H9 (cell line): ENCODE results near the gene DUOX2. TPM values are rescaled to one million over a fixed set of nuclear protein-coding genes. Genes with fewer than 3 reads are reported as not detected.

Experiments used
- DNase-seq: peaks from one replicate; pipeline ENCODE4 v3.0.0-alpha.2; 2017
- H2AFZ ChIP-seq: one replicate; pipeline ENCODE4 v1.6.1; 2013; ENCODE audit warnings: mild to moderate bottlenecking, low read length, control low read depth, moderate library complexity
- H2AK5ac ChIP-seq: 2 replicates; pipeline ENCODE4 v1.6.1; 2013; ENCODE audit warnings: low read length, control low read depth, mixed read lengths; ENCODE audit not compliant: insufficient read length
- H2BK120ac ChIP-seq: one replicate; pipeline ENCODE4 v1.6.1; 2013; ENCODE audit warnings: low read depth, mild to moderate bottlenecking, low read length, control low read depth, inconsistent platforms; ENCODE audit not compliant: poor library complexity, severe bottlenecking
- H2BK12ac ChIP-seq: 2 replicates; pipeline ENCODE4 v1.6.1; 2013; ENCODE audit warnings: low read length, control low read depth, mixed read lengths, low read depth; ENCODE audit not compliant: insufficient read length
- H2BK15ac ChIP-seq: 2 replicates; pipeline ENCODE4 v1.6.1; 2013; ENCODE audit warnings: low read depth, low read length, control low read depth
- H2BK20ac ChIP-seq: one replicate; pipeline ENCODE4 v1.6.1; 2013; ENCODE audit warnings: low read depth, mild to moderate bottlenecking, low read length, control low read depth, inconsistent platforms; ENCODE audit not compliant: poor library complexity, severe bottlenecking
- H2BK5ac ChIP-seq: 2 replicates; pipeline ENCODE4 v1.6.1; 2013; ENCODE audit warnings: low read length, control low read depth, mixed read lengths; ENCODE audit not compliant: insufficient read length
- H3K14ac ChIP-seq: 2 replicates; pipeline ENCODE4 v1.6.1; 2013; ENCODE audit warnings: low read length, control low read depth; ENCODE audit not compliant: insufficient read depth
- H3K18ac ChIP-seq: 2 replicates; pipeline ENCODE4 v1.6.1; 2013; ENCODE audit warnings: low read depth, mild to moderate bottlenecking, mixed read lengths, low read length, control low read depth; ENCODE audit not compliant: insufficient read length
- H3K23ac ChIP-seq: 2 replicates; pipeline ENCODE4 v1.6.1; 2013; ENCODE audit warnings: low read length, control low read depth, mixed read lengths, low read depth; ENCODE audit not compliant: insufficient read length
- H3K23me2 ChIP-seq: 2 replicates; pipeline ENCODE4 v1.6.1; 2013; ENCODE audit warnings: low read depth, mild to moderate bottlenecking, mixed read lengths, low read length, control low read depth; ENCODE audit not compliant: insufficient read length, poor library complexity, severe bottlenecking
- H3K27ac ChIP-seq: 2 replicates; pipeline ENCODE4 v1.5.1; 2013; ENCODE audit warnings: low read length, control low read depth, mixed read lengths, low read depth; ENCODE audit not compliant: insufficient read length
- H3K27me3 ChIP-seq: 2 replicates; pipeline ENCODE4 v1.6.1; 2013; ENCODE audit warnings: low read length, control low read depth, inconsistent platforms; ENCODE audit not compliant: insufficient read depth
- H3K4ac ChIP-seq: 2 replicates; pipeline ENCODE4 v1.6.1; 2013; ENCODE audit warnings: low read depth, mild to moderate bottlenecking, control low read depth, inconsistent platforms, low read length, moderate library complexity
- H3K4me1 ChIP-seq: 2 replicates; pipeline ENCODE4 v1.6.1; 2013; ENCODE audit warnings: low read length, control low read depth, inconsistent platforms; ENCODE audit not compliant: insufficient read depth
- H3K4me2 ChIP-seq: 2 replicates; pipeline ENCODE4 v1.6.1; 2013; ENCODE audit warnings: low read length, control low read depth, mixed read lengths; ENCODE audit not compliant: insufficient read length, insufficient read depth
- H3K56ac ChIP-seq: 2 replicates; pipeline ENCODE4 v1.6.1; 2013; ENCODE audit warnings: low read depth, mild to moderate bottlenecking, mixed read lengths, low read length, control low read depth; ENCODE audit not compliant: insufficient read length
- H3K79me1 ChIP-seq: 2 replicates; pipeline ENCODE4 v1.6.1; 2013; ENCODE audit warnings: low read depth, mild to moderate bottlenecking, moderate library complexity, low read length, control low read depth, inconsistent platforms; ENCODE audit not compliant: insufficient read depth, poor library complexity, severe bottlenecking
- H3K79me2 ChIP-seq: 2 replicates; pipeline ENCODE4 v1.6.1; 2013; ENCODE audit warnings: low read length, control low read depth, inconsistent platforms; ENCODE audit not compliant: insufficient read depth
- H3K9ac ChIP-seq: 2 replicates; pipeline ENCODE4 v1.6.1; 2013; ENCODE audit warnings: low read length, control low read depth, mixed read lengths; ENCODE audit not compliant: insufficient read length; ENCODE audit errors: extremely low read depth
- H3K9me3 ChIP-seq: one replicate; pipeline ENCODE4 v1.6.1; 2013; ENCODE audit warnings: low read depth, low read length, inconsistent platforms; ENCODE audit not compliant: control insufficient read depth
- H3T11ph ChIP-seq: one replicate; pipeline ENCODE4 v1.6.1; 2013; ENCODE audit warnings: mild to moderate bottlenecking, low read length, control low read depth, inconsistent platforms
- H4K20me1 ChIP-seq: one replicate; pipeline ENCODE4 v1.6.1; 2013; ENCODE audit not compliant: control insufficient read depth, insufficient read length, insufficient read depth
- H4K5ac ChIP-seq: 2 replicates; pipeline ENCODE4 v1.6.1; 2013; ENCODE audit warnings: low read depth, mild to moderate bottlenecking, mixed read lengths, low read length, control low read depth; ENCODE audit not compliant: insufficient read length
- H4K8ac ChIP-seq: replicated peaks from 2 replicates; pipeline ENCODE4 v1.6.1; 2013; ENCODE audit warnings: low read length, control low read depth, mixed read lengths, low read depth; ENCODE audit not compliant: insufficient read length
- H4K91ac ChIP-seq: 2 replicates; pipeline ENCODE4 v1.6.1; 2013; ENCODE audit warnings: low read depth, mild to moderate bottlenecking, moderate library complexity, mixed read lengths, low read length, control low read depth; ENCODE audit not compliant: insufficient read length
- H3K27ac Mint-ChIP-seq, 3 experiments: 2 replicates in 2 of 3; 3 replicates in 1 of 3; pipeline ENCODE4 v1.8.0; 2020 to 2021; ENCODE audit warnings: mixed read lengths in 3 of 3, mild to moderate bottlenecking in 1 of 3, moderate library complexity in 1 of 3
- H3K27me3 Mint-ChIP-seq: 2 replicates; pipeline ENCODE4 v1.8.0; 2021; ENCODE audit warnings: low read depth, mild to moderate bottlenecking, moderate library complexity, mixed read lengths
- H3K36me3 Mint-ChIP-seq, 3 experiments: 2 replicates in 2 of 3; 3 replicates in 1 of 3; pipeline ENCODE4 v1.8.0; 2020 to 2021; ENCODE audit warnings: low read depth in 3 of 3, mixed read lengths in 3 of 3; ENCODE audit not compliant: insufficient read depth in 1 of 3
- H3K4me1 Mint-ChIP-seq, 2 experiments: 2 replicates each; pipeline ENCODE4 v1.8.0; 2020; ENCODE audit warnings: mixed read lengths in 2 of 2
- H3K4me3 Mint-ChIP-seq, 2 experiments: 2 replicates in 1 of 2; 3 replicates in 1 of 2; pipeline ENCODE4 v1.8.0; 2020 to 2021; ENCODE audit warnings: mild to moderate bottlenecking in 2 of 2, mixed read lengths in 2 of 2, moderate library complexity in 1 of 2
- H3K9me3 Mint-ChIP-seq, 2 experiments: 2 replicates in 1 of 2; 3 replicates in 1 of 2; pipeline ENCODE4 v1.8.0; 2020; ENCODE audit warnings: mild to moderate bottlenecking in 2 of 2, mixed read lengths in 2 of 2, moderate library complexity in 1 of 2
- CTCF ChIP-seq: fragments of 200-600 bp; sonication (generic); conservative IDR thresholded peaks from 3 replicates; pipeline ENCODE4 v1.8.0; 2021; ENCODE audit warnings: antibody characterized with exemption, mild to moderate bottlenecking
- WGBS: extraction: QIAGEN DNeasy Blood & Tissue Kit; methylation state at CpG from one replicate; pipeline ENCODE4 v1.1.7; 2013; ENCODE audit warnings: missing lambda C conversion rate, low lambda C conversion rate, mixed read lengths; ENCODE audit not compliant: insufficient read length; ENCODE audit errors: extremely low coverage; 5-methylcytosine and 5-hydroxymethylcytosine counted together
- total RNA-seq: library from RNA; stranded (reverse); gene quantifications from 2 replicates; pipeline ENCODE4 v1.2.1, GENCODE V29; 2021

DUOX2 gene
- total RNA-seq, 1 experiment from 2014 or later = 0.42 TPM

DNA sequence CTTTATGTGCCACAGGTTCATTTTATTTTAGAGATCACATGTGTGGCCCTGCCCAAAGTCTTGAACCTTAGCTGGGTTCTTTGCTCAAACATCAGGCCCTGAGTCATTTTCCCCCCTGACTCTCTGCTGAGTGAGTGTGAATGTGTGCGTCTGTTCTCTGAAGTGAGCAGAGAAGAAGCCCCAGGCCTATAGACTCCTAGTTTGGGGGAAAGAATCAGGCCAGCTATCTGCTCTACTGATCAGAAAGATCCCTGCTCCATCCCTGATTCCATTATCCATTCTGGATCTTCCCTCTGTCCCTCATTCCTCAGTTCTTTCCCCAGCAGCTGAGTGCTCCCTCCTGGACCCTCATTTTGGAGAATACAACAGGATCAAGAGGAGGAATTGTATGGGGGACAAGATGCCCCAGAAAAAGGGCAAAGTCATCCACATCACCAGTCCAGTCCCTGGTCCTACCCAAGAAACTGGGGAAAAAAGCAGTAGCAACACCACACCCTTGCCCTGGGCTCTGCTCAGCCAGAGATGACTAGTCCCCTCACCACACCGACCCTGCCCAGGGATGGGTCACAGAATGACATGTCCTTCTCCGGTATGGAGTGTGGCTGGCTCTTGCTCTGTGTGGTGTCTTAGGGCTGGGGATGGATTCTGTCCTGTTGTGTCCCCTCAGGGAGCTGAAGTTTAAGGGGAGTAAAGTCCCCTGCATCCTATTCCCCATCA lies 19.0 kb upstream of the DUOX2 start:
- DNase-seq = no peak
- H3K23me2 ChIP-seq = peaks cover 11% of the 10 kb centered on the region

More for the DNA sequence above, 19.0 kb upstream of the DUOX2 start:
- Histone ChIP-seq H3K56ac (no peak overlapping the region), H3K79me1 (no peaks in the 10 kb centered on the region), H4K5ac (no peak overlapping the region), H2BK5ac (no peak overlapping the region), H2BK12ac (no peak overlapping the region), H3K9ac (no peak overlapping the region), H3T11ph (no peak overlapping the region), H3K23ac (no peak overlapping the region), H4K91ac (no peak overlapping the region), H3K79me2 (no peaks in the 10 kb centered on the region), H2BK15ac (no peak overlapping the region), H2BK20ac (no peak overlapping the region), H3K18ac (no peak overlapping the region), H3K27me3 (peaks cover 76% of the 10 kb centered on the region), H3K27ac (no peak overlapping the region), H2AK5ac (no peak overlapping the region), H3K4me2 (no peak overlapping the region), H2BK120ac (no peak overlapping the region), H2AFZ (no peak overlapping the region), H4K8ac (no peak overlapping the region), H3K9me3 (no peaks in the 10 kb centered on the region), H3K14ac (no peak overlapping the region), H3K4ac (no peak overlapping the region), H4K20me1 (no peaks in the 10 kb centered on the region), H3K4me1 (no peaks in the 10 kb centered on the region)
- Mint-ChIP-seq H3K36me3 (peaks cover 0 to 1% (median 0%) of the 10 kb centered on the region in 3 experiments; a peak in 1 of 7 replicates), H3K27ac (no peak overlapping the region), H3K4me1 (peaks cover 15 to 20% of the 10 kb centered on the region in 2 experiments), H3K4me3 (no peak overlapping the region), H3K9me3 (no peaks in the 10 kb centered on the region), H3K27me3 (peaks cover 89% of the 10 kb centered on the region)
- no CpG with 5 or more reads among the region's 3 CpGs for WGBS
- no peak for TF ChIP-seq CTCF
